ENCODE data around the gene OLFML1.

The OLFML1 gene

GRCh38 chr11:7532405-7533145, 47.3 kb downstream of the OLFML1 start:
- DNase-seq (ENCODE audit: low spot score): no peak

- no peak for DNase-seq (ENCODE audit: low spot score)
Observed at GRCh38 chr11:7533199-7534041, 48.1 kb downstream of the OLFML1 start.

GRCh38 chr11:7534042-7534378, 48.7 kb downstream of the OLFML1 start:
- no peak for DNase-seq (ENCODE audit: low spot score)

- no peak for DNase-seq (ENCODE audit: low spot score)
Observed at GRCh38 chr11:7536100-7536499, 50.8 kb downstream of the OLFML1 start.

- no peak for DNase-seq (ENCODE audit: low spot score)
Observed at GRCh38 chr11:7537265-7537664, 52.0 kb downstream of the OLFML1 start.

- no peak for DNase-seq (ENCODE audit: low spot score)
Observed at GRCh38 chr11:7538031-7538430, 52.7 kb downstream of the OLFML1 start.

- no peak for DNase-seq (ENCODE audit: low spot score)
Observed at GRCh38 chr11:7538466-7539454, 53.5 kb downstream of the OLFML1 start.

- no peak for DNase-seq (ENCODE audit: low spot score)
Observed at GRCh38 chr11:7540830-7541555, 55.7 kb downstream of the OLFML1 start.

GRCh38 chr11:7543302-7543701, 58.0 kb downstream of the OLFML1 start:
- DNase-seq (ENCODE audit: low spot score): no peak

- no peak for DNase-seq (ENCODE audit: low spot score)
Observed at GRCh38 chr11:7544021-7544420, 58.7 kb downstream of the OLFML1 start.

GRCh38 chr11:7545611-7546010, 60.3 kb downstream of the OLFML1 start:
- no peak for DNase-seq (ENCODE audit: low spot score)

- DNase-seq (ENCODE audit: low spot score): no peak
Observed at GRCh38 chr11:7546324-7546791, 61.1 kb downstream of the OLFML1 start.

- DNase-seq (ENCODE audit: low spot score): no peak
Observed at GRCh38 chr11:7547687-7548086, 62.4 kb downstream of the OLFML1 start.

GRCh38 chr11:7548659-7549274, 63.5 kb downstream of the OLFML1 start:
- no peak for DNase-seq (ENCODE audit: low spot score)

GRCh38 chr11:7549681-7550080, 64.4 kb downstream of the OLFML1 start:
- no peak for DNase-seq (ENCODE audit: low spot score)

GRCh38 chr11:7551571-7551970, 66.3 kb downstream of the OLFML1 start:
- DNase-seq (ENCODE audit: low spot score): no peak

GRCh38 chr11:7552666-7553065, 67.4 kb downstream of the OLFML1 start:
- DNase-seq (ENCODE audit: low spot score): no peak

- DNase-seq (ENCODE audit: low spot score): no peak
Observed at GRCh38 chr11:7555052-7555699, 69.9 kb downstream of the OLFML1 start.

GRCh38 chr11:7558046-7558445, 72.7 kb downstream of the OLFML1 start:
- DNase-seq (ENCODE audit: low spot score): no peak

Data from hematopoietic multipotent progenitor cell treated with erythropoietin and hydrocortisone succinate and interleukin-3 and kit ligand, for 15 days (in vitro differentiated cells).